HepG2 (cell line): ENCODE data around the gene GFER. TPM values are rescaled to one million over a fixed set of nuclear protein-coding genes. Genes with fewer than 3 reads are reported as not detected.

Experiments
- ERF ChIP-seq: IDR thresholded peaks from 2 replicates; pipeline ENCODE4 v1.6.1; 2018; ENCODE audit warnings: missing biosample characterization, missing genetic modification reagents
- FOXP1 ChIP-seq, 2 experiments: fragments of 450-650 bp in 1 of 2; IDR thresholded peaks; 2 replicates each; pipeline ENCODE4 v1.6.1; 2017 to 2018; ENCODE audit warnings: antibody characterized with exemption in 1 of 2
- GMEB2 ChIP-seq: IDR thresholded peaks from 2 replicates; pipeline ENCODE4 v1.6.1; 2016; ENCODE audit warnings: missing biosample characterization, missing genetic modification reagents, low read depth
- IKZF1 ChIP-seq: fragments of 450-650 bp; IDR thresholded peaks from 2 replicates; pipeline ENCODE4 v1.7.1; 2016
- MEIS2 ChIP-seq: sonication (generic); formaldehyde crosslinking; IDR thresholded peaks from 2 replicates; pipeline ENCODE4 v1.9.0; 2021; ENCODE audit warnings: mild to moderate bottlenecking, missing genetic modification reagents
- NAIF1 ChIP-seq: sonication (generic); formaldehyde crosslinking; IDR thresholded peaks from 2 replicates; pipeline ENCODE4 v1.5.0; 2020; ENCODE audit warnings: mild to moderate bottlenecking, missing genetic modification reagents, borderline replicate concordance
- POLR2AphosphoS2 ChIP-seq: IDR thresholded peaks from 2 replicates; pipeline ENCODE4 v1.6.1; 2011; ENCODE audit warnings: low read depth, low read length, improper control_type of control experiment
- RARA ChIP-seq: IDR thresholded peaks from 2 replicates; pipeline ENCODE4 v1.6.1; 2016; ENCODE audit warnings: missing genetic modification reagents, missing compliant biosample characterization
- SMYD3 ChIP-seq: sonication (generic); formaldehyde crosslinking; IDR thresholded peaks from 2 replicates; pipeline ENCODE4 v1.8.1; 2023; ENCODE audit warnings: mild to moderate bottlenecking, missing genetic modification reagents
- SNAPC5 ChIP-seq: sonication (generic); formaldehyde crosslinking; IDR thresholded peaks from 2 replicates; pipeline ENCODE4 v1.8.1; 2023; ENCODE audit warnings: mild to moderate bottlenecking, missing genetic modification reagents, borderline replicate concordance
- SPEN ChIP-seq: sonication (generic); formaldehyde crosslinking; IDR thresholded peaks from 2 replicates; pipeline ENCODE4 v1.5.1; 2020; ENCODE audit warnings: low read depth, mild to moderate bottlenecking, missing genetic modification reagents
- SRSF4 ChIP-seq: fragments of 200-400 bp; formaldehyde crosslinking; IDR thresholded peaks from one replicate; pipeline ENCODE4 v1.6.1; 2018; ENCODE audit warnings: mild to moderate bottlenecking, low read depth, low read length, moderate library complexity; ENCODE audit not compliant: poor library complexity, severe bottlenecking
- STAG1 ChIP-seq: sonication (generic); formaldehyde crosslinking; IDR thresholded peaks from 2 replicates; pipeline ENCODE4 v1.4.0; 2020; ENCODE audit warnings: missing genetic modification reagents
- TEAD2 ChIP-seq: sonication (generic); formaldehyde crosslinking; IDR thresholded peaks from 2 replicates; pipeline ENCODE4 v1.9.0; 2021; ENCODE audit warnings: missing genetic modification reagents
- TFDP2 ChIP-seq: sonication (generic); formaldehyde crosslinking; IDR thresholded peaks from 2 replicates; pipeline ENCODE4 v1.4.0; 2020; ENCODE audit warnings: missing genetic modification reagents
- ZNF205 ChIP-seq: IDR thresholded peaks from 2 replicates; pipeline ENCODE4 v1.6.1; 2018; ENCODE audit warnings: missing biosample characterization, missing genetic modification reagents
- ZNF24 ChIP-seq: fragments of 450-650 bp; IDR thresholded peaks from 2 replicates; pipeline ENCODE4 v1.6.1; 2017; ENCODE audit warnings: antibody characterized with exemption, mild to moderate bottlenecking
- ZNF451 ChIP-seq: sonication (generic); formaldehyde crosslinking; IDR thresholded peaks from 2 replicates; pipeline ENCODE4 v1.5.0; 2020; ENCODE audit warnings: mild to moderate bottlenecking, missing genetic modification reagents
- ZNF569 ChIP-seq: sonication (generic); formaldehyde crosslinking; IDR thresholded peaks from 2 replicates; pipeline ENCODE4 v1.5.0; 2020; ENCODE audit warnings: mild to moderate bottlenecking, missing genetic modification reagents, moderate library complexity, borderline replicate concordance
- ZNF598 ChIP-seq: sonication (generic); formaldehyde crosslinking; IDR thresholded peaks from 2 replicates; pipeline ENCODE4 v1.5.1; 2020; ENCODE audit warnings: mild to moderate bottlenecking, missing genetic modification reagents, borderline replicate concordance
- ZNF607 ChIP-seq: sonication (generic); formaldehyde crosslinking; IDR thresholded peaks from 2 replicates; pipeline ENCODE4 v1.5.1; 2020; ENCODE audit warnings: missing genetic modification reagents, mild to moderate bottlenecking, borderline replicate concordance
- ZNF879 ChIP-seq: sonication (generic); formaldehyde crosslinking; IDR thresholded peaks from 2 replicates; pipeline ENCODE4 v1.8.1; 2023; ENCODE audit warnings: missing genetic modification reagents
- ZSCAN31 ChIP-seq: sonication (generic); formaldehyde crosslinking; IDR thresholded peaks from 2 replicates; pipeline ENCODE4 v1.5.0; 2020; ENCODE audit warnings: low read depth, mild to moderate bottlenecking, missing genetic modification reagents
- polyA plus RNA-seq, 8 experiments: library from polyadenylated mRNA; depleted of rRNA in 3 of 8; stranded (reverse) in 7 of 8; unstranded in 1 of 8; fragments of >200 nt; fragmentation: Illumina TruSeq in 4 of 8; extraction: Trizol in 4 of 8; gene quantifications; 2 replicates each; pipeline versions ENCODE4 v1.2.1 to v1.2.3, GENCODE V29; 2011 to 2016; ENCODE audit warnings: low read depth in 4 of 8, missing spikeins in 1 of 8, mixed read lengths in 1 of 8; ENCODE audit not compliant: insufficient read depth in 1 of 8
- total RNA-seq, 5 experiments: library from RNA; depleted of rRNA; stranded (reverse); fragments of >200 nt; fragmentation: Illumina TruSeq; extraction: Trizol; gene quantifications; 2 replicates each; pipeline ENCODE4 v1.2.3, GENCODE V29; 2016; ENCODE audit warnings: low read depth in 1 of 5
- TF ChIP-seq, protein P1 (sequence below): sonication (generic); formaldehyde crosslinking; IDR thresholded peaks from 2 replicates; pipeline ENCODE4 v1.9.0; 2021; ENCODE audit warnings: missing genetic modification reagents, mild to moderate bottlenecking, borderline replicate concordance
- TF ChIP-seq, protein P2 (sequence below): sonication (generic); formaldehyde crosslinking; conservative IDR thresholded peaks from 2 replicates; pipeline ENCODE4 v1.5.0; 2020; ENCODE audit warnings: missing genetic modification reagents

Gene GFER
- total and polyA plus RNA-seq, 2 of the 13 experiments (the other 11 are each of a cell fraction or from before 2014, with no cell fraction given), result 28.6 to 71.7 TPM

DNA sequence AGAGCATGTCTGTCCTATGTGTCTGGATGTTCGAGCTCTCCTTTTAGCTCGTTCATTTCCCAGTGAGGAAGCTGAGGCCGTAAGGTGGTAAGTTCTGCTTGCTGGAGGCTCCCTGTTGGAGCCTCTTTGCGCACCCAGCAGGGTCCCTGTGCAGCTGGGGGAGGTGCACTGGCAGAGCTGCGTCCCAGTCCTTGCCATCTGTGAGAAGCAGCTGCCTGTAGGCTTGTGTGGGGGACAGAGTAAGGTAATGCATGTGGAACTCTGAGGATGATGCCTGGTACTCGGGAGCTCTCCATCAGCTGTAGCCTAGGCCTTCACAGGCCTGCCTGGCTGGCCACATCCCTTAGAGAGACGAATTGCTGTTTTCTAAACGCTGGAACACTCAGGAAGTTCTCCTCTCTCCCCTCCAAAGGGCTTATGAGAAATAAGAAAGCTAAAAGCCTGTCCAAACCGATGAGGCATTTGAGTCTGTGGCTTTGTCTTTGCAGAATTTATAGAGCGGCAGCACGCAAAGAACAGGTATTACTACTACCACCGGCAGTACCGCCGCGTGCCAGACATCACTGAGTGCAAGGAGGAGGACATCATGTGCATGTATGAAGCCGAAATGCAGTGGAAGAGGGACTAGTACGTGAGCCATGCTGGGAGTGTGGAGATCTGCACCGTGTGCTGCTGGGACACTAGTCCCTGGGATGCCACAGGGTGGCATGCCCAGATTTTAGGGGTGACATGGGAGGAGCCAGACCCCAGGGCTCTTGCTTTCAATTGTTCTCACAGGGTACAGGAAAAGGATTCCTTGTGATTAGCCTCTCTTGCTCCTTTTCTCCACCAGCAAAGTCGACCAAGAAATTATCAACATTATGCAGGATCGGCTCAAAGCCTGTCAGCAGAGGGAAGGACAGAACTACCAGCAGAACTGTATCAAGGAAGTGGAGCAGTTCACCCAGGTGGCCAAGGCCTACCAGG, 23.0 kb upstream of the GFER start (continued):
- TF ChIP-seq GMEB2 (CRISPR knock-in tag) (no peak), ZNF607 (CRISPR knock-in tag) (no peak), ZSCAN31 (no peak), NAIF1 (CRISPR knock-in tag) (no peak), ZNF569 (CRISPR knock-in tag) (no peak), ERF (CRISPR knock-in tag) (no peak), RARA (CRISPR knock-in tag) (no peak), ZNF24 (no peak), ZNF598 (CRISPR knock-in tag) (no peak), SRSF4 (no peak), SPEN (CRISPR knock-in tag) (no peak), SNAPC5 (CRISPR knock-in tag) (no peak), ZNF205 (CRISPR knock-in tag) (no peak), ZNF879 (no peak), POLR2AphosphoS2 (peak; percentile 94), STAG1 (CRISPR knock-in tag) (no peak), SMYD3 (CRISPR knock-in tag) (no peak), FOXP1 (IDR thresholded peaks at IDR 0.05) (no peak), FOXP1 (CRISPR knock-in tag; IDR thresholded peaks at IDR 0.05) (no peak), IKZF1 (no peak), TEAD2 (CRISPR knock-in tag) (no peak), MEIS2 (no peak), TFDP2 (CRISPR knock-in tag) (no peak), ZNF451 (CRISPR knock-in tag) (no peak)
- TF ChIP-seq, protein P1, sequence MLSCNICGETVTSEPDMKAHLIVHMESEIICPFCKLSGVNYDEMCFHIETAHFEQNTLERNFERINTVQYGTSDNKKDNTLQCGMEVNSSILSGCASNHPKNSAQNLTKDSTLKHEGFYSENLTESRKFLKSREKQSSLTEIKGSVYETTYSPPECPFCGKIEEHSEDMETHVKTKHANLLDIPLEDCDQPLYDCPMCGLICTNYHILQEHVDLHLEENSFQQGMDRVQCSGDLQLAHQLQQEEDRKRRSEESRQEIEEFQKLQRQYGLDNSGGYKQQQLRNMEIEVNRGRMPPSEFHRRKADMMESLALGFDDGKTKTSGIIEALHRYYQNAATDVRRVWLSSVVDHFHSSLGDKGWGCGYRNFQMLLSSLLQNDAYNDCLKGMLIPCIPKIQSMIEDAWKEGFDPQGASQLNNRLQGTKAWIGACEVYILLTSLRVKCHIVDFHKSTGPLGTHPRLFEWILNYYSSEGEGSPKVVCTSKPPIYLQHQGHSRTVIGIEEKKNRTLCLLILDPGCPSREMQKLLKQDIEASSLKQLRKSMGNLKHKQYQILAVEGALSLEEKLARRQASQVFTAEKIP (CRISPR knock-in tag), result no peak
- TF ChIP-seq, protein P2, sequence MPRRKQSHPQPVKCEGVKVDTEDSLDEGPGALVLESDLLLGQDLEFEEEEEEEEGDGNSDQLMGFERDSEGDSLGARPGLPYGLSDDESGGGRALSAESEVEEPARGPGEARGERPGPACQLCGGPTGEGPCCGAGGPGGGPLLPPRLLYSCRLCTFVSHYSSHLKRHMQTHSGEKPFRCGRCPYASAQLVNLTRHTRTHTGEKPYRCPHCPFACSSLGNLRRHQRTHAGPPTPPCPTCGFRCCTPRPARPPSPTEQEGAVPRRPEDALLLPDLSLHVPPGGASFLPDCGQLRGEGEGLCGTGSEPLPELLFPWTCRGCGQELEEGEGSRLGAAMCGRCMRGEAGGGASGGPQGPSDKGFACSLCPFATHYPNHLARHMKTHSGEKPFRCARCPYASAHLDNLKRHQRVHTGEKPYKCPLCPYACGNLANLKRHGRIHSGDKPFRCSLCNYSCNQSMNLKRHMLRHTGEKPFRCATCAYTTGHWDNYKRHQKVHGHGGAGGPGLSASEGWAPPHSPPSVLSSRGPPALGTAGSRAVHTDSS, result no peak
